ENCODE results near the gene ALX4. TPM values are rescaled to one million over a fixed set of nuclear protein-coding genes. Genes with fewer than 3 reads are reported as not detected.

ALX4 gene
- total RNA-seq, 1 donor from 2014 or later, result 0.05 TPM

DNA sequence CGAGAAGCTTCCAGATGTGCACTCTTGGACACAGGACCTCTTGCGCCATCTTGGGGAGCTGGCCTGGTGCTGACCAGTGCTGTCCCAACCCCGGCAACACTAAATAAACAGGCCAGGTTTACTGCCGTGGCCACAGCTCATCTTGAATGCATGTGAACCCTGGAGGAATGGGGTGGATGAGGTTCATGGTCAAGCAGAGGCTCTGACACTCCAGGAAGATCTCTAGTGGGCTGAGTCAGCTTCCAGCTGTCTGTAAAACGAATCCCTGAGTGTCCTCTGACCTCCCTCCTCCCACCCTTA lies 51.8 kb downstream of the ALX4 start:
- Mint-ChIP-seq H3K4me3 (no peak overlapping the region), H3K36me3 (ENCODE audit: low read depth) (peaks cover 7% of the 10 kb centered on the region), H3K27me3 (ENCODE audit: low read depth) (peaks cover 6% of the 10 kb centered on the region), H3K4me1 (peaks cover 3% of the 10 kb centered on the region), H3K9me3 (peaks cover 7% of the 10 kb centered on the region), H3K27ac (ENCODE audit: unreplicated experiment) (no peak overlapping the region)
- no peak for DNase-seq (ENCODE audit: low read depth, low spot score)
- no peak for TF ChIP-seq CTCF (conservative IDR thresholded peaks at IDR 0.05)

DNA sequence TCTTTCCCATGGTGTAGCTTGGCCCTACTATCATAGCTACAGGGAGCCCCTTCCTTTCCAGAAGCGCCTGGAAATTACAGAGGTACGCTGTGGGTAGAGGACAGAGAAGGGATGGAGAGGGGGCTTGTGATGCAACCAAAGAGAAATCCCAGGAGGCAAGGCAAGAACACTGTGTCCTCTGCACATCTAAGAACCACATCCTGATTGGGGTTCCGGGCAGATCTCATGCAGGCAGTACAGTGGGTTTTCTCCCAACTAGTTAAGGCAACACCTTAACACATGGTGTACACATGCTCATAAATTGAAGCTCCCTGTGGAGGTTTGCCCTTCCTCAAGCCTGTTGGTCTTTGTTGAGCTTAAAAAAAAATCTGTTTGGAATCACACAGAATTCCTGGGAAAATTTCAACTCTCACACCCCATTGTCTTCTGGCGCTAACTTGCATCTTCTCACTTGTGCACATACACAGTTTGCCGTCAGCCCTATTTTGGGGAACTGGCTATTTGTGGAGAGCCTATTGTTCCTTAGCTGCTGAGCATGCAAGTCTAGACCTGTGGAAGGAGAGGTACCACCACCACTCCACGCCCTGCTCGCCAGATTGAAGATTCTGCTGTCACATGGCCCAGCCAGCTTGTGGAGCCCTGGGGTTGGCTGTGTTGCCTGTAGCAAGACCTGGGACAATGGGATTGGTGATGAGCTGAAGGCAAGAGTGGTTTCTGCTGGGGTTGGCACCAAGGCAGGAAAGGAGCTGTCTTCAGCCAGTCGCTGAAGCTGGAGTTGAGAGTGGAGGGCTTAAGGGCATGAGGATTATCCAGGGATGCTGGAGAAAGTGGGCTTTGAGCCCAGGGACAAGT lies 52.4 kb downstream of the ALX4 start:
- no peak for TF ChIP-seq CTCF (conservative IDR thresholded peaks at IDR 0.05)
- H3K27ac Mint-ChIP-seq (ENCODE audit: unreplicated experiment), result no peak overlapping the region

GRCh38 chr11:44256673-44257291 lies 53.2 kb downstream of the ALX4 start:
- Mint-ChIP-seq H3K4me3 (no peak overlapping the region), H3K27ac (ENCODE audit: unreplicated experiment) (no peak overlapping the region), H3K9me3 (peaks cover 20% of the 10 kb centered on the region), H3K36me3 (ENCODE audit: low read depth) (peaks cover 21% of the 10 kb centered on the region), H3K27me3 (ENCODE audit: low read depth) (peaks cover 3% of the 10 kb centered on the region), H3K4me1 (peaks cover 3% of the 10 kb centered on the region)
- DNase-seq (ENCODE audit: low read depth, low spot score), result no peak
- no peak for TF ChIP-seq CTCF (conservative IDR thresholded peaks at IDR 0.05)

More for the DNA sequence above, 52.4 kb downstream of the ALX4 start:
- peaks cover 4% of the 10 kb centered on the region for H3K27me3 Mint-ChIP-seq (ENCODE audit: low read depth)
- H3K36me3 Mint-ChIP-seq (ENCODE audit: low read depth), result peaks cover 13% of the 10 kb centered on the region
- H3K9me3 Mint-ChIP-seq, result peaks cover 12% of the 10 kb centered on the region
- H3K4me1 Mint-ChIP-seq, result peaks cover 3% of the 10 kb centered on the region
- DNase-seq (ENCODE audit: low read depth, low spot score), result no peak
- H3K4me3 Mint-ChIP-seq, result no peak overlapping the region

GRCh38 chr11:44255406-44256071 lies 54.4 kb downstream of the ALX4 start:
- DNase-seq (ENCODE audit: low read depth, low spot score), result no peak
- Mint-ChIP-seq H3K4me3 (no peak overlapping the region), H3K36me3 (ENCODE audit: low read depth) (peaks cover 32% of the 10 kb centered on the region)

More at GRCh38 chr11:44255406-44256071, 54.4 kb downstream of the ALX4 start:
- Mint-ChIP-seq H3K4me1 (peaks cover 3% of the 10 kb centered on the region), H3K27me3 (ENCODE audit: low read depth) (peaks cover 3% of the 10 kb centered on the region), H3K27ac (ENCODE audit: unreplicated experiment) (no peak overlapping the region), H3K9me3 (peaks cover 27% of the 10 kb centered on the region)
- TF ChIP-seq CTCF (conservative IDR thresholded peaks at IDR 0.05), result no peak

Measured in neural crest cell (in vitro differentiated cells).